IPS-15b (cell line): ENCODE results near the gene EMC8.

ENCODE experiments used
- H3K27me3 ChIP-seq: one replicate; pipeline ENCODE4 v1.6.1; 2013; ENCODE audit warnings: low read length; ENCODE audit not compliant: control insufficient read depth, insufficient read depth
- H3K36me3 ChIP-seq: one replicate; pipeline ENCODE4 v1.6.1; 2013; ENCODE audit warnings: low read length; ENCODE audit not compliant: control insufficient read depth, insufficient read depth
- H3K4me1 ChIP-seq: one replicate; pipeline ENCODE4 v1.6.1; 2013; ENCODE audit warnings: mild to moderate bottlenecking, low read length; ENCODE audit not compliant: control insufficient read depth, insufficient read depth
- H3K4me3 ChIP-seq: one replicate; pipeline ENCODE4 v1.5.1; 2013; ENCODE audit warnings: low read depth, low read length
- H3K9ac ChIP-seq: one replicate; pipeline ENCODE4 v1.6.1; 2013; ENCODE audit warnings: low read depth, mild to moderate bottlenecking, low read length
- H3K9me3 ChIP-seq: one replicate; pipeline ENCODE4 v1.6.1; 2013; ENCODE audit warnings: mild to moderate bottlenecking, low read length; ENCODE audit not compliant: control insufficient read depth, insufficient read depth

EMC8 gene

DNA sequence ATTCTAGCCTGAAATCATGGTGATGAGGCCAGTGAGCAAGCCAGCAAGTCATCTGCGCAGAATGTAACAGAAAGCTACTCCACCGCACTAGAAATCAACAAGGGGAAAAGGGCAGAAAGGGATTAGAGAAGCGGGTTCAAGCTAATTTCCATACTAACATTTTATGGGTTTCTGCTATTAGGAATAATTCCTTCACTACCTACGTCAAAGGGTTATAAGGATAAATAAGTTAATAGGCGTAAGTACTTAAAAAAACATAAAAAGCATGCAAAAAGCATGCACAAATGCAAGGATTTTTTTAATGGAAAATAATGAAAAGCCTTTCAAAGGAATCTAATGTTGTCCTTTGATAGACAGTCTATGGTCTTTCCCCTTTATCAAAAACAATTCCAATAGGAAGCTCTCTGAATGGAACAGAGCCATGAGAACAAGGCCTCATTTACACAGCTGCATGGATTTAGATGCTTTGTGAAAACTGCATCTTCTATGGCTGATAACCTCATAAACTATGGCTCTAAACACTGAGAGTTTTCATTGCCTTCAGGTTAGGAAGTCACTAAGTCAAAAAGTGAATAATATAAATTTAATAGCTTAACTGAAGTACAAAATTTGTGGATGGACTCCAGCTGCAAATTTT lies 5.6 kb downstream of the EMC8 start:
- H3K36me3 ChIP-seq, result peaks cover 18% of the 10 kb centered on the region

DNA sequence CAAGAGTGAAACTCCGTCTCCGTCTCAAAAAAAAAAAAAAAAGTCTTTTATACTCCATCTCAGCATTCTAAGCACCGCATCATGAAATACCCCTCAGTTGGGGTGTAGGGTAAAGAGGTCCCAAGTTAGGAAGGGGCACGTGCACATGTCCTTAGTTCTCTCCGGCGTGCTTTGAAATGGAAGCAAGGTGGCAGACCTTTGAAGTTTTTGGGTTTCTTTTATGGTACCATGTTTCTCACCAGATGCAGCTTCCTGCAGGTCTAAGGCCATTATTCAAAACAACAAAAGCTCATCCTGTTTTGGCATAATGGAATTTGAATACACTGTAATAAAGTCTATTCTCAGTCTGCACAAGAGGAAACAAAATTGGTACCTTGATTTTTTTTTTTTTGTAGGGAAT lies 9.6 kb downstream of the EMC8 start:
- no peak overlapping the region for H3K9ac ChIP-seq
- H3K27me3 ChIP-seq, result no peaks in the 10 kb centered on the region
- no peaks in the 10 kb centered on the region for H3K4me1 ChIP-seq
- no peaks in the 10 kb centered on the region for H3K9me3 ChIP-seq
- H3K4me3 ChIP-seq, result no peak overlapping the region
- H3K36me3 ChIP-seq, result peaks cover 34% of the 10 kb centered on the region

More for the DNA sequence above, 5.6 kb downstream of the EMC8 start:
- Histone ChIP-seq H3K9me3 (no peaks in the 10 kb centered on the region), H3K9ac (no peak overlapping the region), H3K27me3 (no peaks in the 10 kb centered on the region), H3K4me1 (peaks cover 3% of the 10 kb centered on the region), H3K4me3 (no peak overlapping the region)

DNA sequence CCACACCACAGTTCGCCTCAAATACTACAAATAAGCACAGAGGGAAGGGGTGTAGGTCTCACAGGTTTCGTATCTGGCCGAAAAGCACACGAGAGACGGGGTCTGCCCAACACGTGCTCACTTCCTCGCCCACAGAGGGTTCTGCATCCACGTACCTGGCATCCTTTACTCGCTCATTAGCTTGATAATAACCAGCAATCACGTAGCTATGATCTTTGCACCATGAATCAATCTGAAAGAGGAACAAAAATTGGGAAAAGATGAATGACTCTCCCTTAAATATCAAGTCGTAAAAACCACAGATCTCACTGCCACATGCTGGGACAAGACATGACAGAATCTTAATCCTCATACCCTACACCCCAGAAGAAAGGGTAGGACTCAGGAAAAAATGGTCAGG lies 10.5 kb downstream of the EMC8 start:
- no peak overlapping the region for H3K9ac ChIP-seq
- H3K36me3 ChIP-seq, result peaks cover 32% of the 10 kb centered on the region
- no peaks in the 10 kb centered on the region for H3K27me3 ChIP-seq
- H3K9me3 ChIP-seq, result no peaks in the 10 kb centered on the region
- H3K4me3 ChIP-seq, result no peak overlapping the region
- H3K4me1 ChIP-seq, result no peaks in the 10 kb centered on the region

DNA sequence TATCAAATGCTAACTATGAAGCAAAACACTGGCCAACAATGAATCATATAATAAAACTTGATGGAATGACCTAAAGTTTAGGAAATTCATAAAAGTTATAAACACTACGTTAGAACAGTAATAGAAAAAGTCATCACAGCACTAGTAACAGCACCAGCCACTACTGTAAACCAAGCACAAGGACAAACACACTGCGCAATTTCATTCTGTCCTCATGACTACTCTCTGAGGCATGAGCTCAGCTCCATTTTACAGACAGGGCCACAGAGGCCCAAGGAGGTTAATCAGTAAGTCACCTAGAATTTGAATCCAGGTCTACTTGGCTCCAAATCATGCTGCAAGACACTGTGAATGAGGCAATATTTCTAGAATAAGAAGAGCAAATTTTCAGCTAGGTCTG lies 13.4 kb downstream of the EMC8 start:
- H3K9me3 ChIP-seq, result no peaks in the 10 kb centered on the region
- H3K4me3 ChIP-seq, result no peak overlapping the region
- H3K36me3 ChIP-seq, result peaks cover 33% of the 10 kb centered on the region
- H3K27me3 ChIP-seq, result no peaks in the 10 kb centered on the region
- H3K9ac ChIP-seq, result no peak overlapping the region
- H3K4me1 ChIP-seq, result no peaks in the 10 kb centered on the region

DNA sequence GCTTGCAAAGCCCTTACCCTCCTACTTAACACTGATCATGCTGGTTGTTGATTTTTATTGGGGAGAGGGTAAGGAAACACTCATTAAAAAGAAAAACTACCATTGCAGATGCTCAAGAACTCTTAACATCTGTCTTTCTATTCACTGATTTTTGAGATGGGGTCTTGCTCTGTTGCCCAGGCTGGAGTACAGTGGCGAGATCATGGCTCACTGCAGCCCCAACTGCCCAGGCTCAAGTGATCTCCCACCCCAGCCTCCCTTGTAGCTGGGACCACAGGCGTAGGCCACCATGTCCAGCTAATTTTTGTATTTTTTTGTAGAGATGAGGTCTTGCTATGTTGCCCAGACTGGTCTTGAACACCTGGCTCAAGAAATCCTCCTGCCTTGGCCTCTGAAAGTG lies 14.5 kb downstream of the EMC8 start:
- Histone ChIP-seq H3K4me3 (no peak overlapping the region), H3K4me1 (no peaks in the 10 kb centered on the region), H3K27me3 (no peaks in the 10 kb centered on the region), H3K9me3 (no peaks in the 10 kb centered on the region), H3K9ac (no peak overlapping the region), H3K36me3 (peaks cover 41% of the 10 kb centered on the region)

DNA sequence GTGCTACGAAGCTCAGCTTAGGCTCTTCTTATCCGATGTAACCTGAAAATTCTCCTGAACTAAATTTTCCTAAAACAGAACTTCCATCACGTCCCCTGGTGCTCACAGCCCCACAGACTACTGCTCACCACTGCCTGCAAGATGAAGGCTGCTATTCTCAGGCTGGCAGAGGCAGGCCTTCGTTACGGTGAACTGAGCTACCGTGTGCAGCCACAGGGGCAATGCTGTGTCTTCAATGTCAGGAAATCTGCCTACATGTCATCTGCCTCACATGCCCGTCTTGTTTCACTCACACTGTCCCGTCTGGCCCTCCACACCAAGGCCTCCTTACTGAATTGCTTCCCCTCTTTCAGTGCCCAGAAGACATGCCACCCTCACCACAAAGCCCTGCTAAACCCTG lies 15.9 kb downstream of the EMC8 start:
- no peak overlapping the region for H3K4me3 ChIP-seq
- H3K9me3 ChIP-seq, result no peaks in the 10 kb centered on the region
- H3K4me1 ChIP-seq, result no peaks in the 10 kb centered on the region
- peaks cover 51% of the 10 kb centered on the region for H3K36me3 ChIP-seq
- H3K27me3 ChIP-seq, result no peaks in the 10 kb centered on the region
- no peak overlapping the region for H3K9ac ChIP-seq

DNA sequence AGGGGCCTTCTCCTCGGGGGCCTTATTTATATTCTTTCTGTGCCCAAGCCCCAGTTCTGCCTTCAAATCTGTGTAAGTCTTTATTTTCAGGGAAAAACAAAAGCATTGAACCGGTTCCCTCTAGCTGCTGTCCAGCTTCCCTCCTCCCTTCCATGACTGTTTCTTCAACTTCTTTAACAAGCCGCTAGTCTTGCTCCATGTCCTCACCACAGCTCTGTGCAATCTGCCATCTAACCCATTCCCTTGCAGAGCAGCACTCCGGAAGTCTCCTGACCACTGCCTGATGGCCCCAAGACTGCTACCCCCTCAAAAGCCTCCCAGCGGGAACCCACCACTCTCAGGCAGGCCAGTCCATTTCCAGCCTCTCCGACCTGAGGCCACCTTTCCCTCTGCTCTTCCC lies 16.9 kb downstream of the EMC8 start:
- Histone ChIP-seq H3K27me3 (no peaks in the 10 kb centered on the region), H3K4me3 (no peak overlapping the region), H3K36me3 (peaks cover 48% of the 10 kb centered on the region), H3K9ac (no peak overlapping the region), H3K9me3 (no peaks in the 10 kb centered on the region), H3K4me1 (no peaks in the 10 kb centered on the region)

DNA sequence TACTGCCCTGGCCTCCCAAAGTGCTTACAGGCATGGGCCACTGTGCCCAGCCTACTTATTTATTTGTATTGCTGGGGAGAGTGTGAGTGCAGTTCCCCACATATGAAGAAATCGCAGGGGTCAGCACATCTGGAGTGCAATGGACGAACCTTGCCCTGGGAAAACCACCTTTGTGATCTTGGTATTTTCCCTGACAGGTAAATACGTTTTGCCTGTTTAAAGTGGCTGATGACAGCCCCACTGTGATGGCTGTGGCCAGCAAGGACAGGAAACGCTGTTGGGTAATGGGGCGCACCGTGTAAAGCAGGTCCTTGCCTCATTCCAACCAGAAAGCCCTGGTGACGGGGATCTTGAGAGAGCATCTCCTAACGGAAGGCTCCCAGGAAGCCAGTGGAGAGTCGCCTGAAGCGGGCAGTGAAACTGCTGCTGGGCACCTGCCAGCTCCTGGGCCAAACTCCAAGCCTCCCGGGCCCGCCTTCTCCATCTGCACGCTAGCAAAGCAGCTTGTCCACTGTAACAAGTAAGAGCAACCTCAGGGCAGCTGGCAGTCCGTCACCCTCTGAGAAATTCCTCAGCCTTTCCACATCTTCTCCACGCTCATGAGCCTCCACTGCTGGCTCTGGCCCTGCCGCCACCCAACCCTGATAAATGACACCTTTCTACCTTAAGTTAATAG lies 17.5 kb downstream of the EMC8 start:
- Histone ChIP-seq H3K9ac (no peak overlapping the region), H3K27me3 (no peaks in the 10 kb centered on the region), H3K36me3 (peaks cover 41% of the 10 kb centered on the region), H3K4me1 (no peaks in the 10 kb centered on the region), H3K4me3 (no peak overlapping the region), H3K9me3 (no peaks in the 10 kb centered on the region)

DNA sequence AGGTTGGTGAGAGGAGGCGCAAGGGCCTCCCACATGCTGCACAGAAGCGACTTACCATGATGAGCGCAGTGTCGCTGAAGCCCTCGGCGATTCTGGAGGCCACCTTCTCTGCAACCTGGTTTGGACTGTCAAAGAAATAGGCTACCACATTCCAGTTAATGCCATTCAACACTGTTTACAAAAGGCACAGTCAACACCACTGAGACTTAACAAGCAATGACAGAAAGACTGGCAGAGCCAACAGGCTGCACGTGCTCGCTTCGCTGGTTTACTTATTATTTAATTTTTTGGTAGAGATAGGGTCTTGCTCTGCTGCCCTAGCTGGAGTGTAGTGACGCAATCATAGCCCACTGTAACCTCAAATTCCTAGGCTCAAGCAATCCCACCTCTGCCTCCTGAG lies 18.2 kb downstream of the EMC8 start:
- Histone ChIP-seq H3K4me1 (no peaks in the 10 kb centered on the region), H3K4me3 (no peak overlapping the region), H3K27me3 (no peaks in the 10 kb centered on the region), H3K9ac (no peak overlapping the region), H3K9me3 (no peaks in the 10 kb centered on the region), H3K36me3 (peaks cover 36% of the 10 kb centered on the region)

DNA sequence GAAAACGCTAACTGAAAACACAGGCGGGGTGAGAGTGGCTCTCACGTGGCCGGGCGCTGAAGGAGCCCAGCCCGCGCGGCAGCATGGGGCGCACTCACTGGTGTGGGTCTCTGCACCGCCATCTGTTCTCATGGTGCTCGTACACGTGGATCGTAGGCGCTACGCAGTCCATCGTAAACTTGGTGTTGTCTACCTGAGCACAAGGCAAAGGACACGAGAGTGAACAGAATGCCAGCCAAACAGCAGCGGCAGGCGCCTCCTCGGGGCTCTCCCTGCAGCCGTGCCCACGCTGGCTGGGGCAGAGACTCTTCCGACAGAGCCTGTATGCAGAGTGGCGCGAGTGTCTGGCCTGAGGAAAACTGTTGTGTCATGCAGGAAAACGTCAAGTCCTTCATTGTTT lies 19.1 kb downstream of the EMC8 start:
- Histone ChIP-seq H3K4me1 (no peaks in the 10 kb centered on the region), H3K36me3 (peaks cover 32% of the 10 kb centered on the region), H3K9ac (no peak overlapping the region), H3K9me3 (no peaks in the 10 kb centered on the region), H3K27me3 (no peaks in the 10 kb centered on the region), H3K4me3 (no peak overlapping the region)

DNA sequence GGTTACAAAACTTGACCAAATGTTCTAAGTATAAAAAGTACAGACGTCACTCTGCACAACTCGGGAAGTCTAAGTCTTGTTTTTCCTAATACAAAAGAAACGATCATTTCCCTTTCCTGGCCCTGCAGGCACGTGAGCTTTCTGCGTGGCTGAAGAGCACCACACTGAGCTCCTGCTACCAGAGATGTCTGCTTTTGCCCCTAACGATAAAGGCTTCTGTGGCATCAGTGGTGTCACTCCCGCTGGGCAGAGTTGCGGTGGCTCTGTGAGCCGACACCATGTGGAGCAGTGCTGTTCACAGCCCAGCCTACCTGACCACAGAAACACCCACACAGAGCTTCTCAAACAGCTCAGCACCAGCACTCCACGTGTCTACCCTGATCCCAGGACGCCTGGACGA lies 20.5 kb downstream of the EMC8 start:
- no peak overlapping the region for H3K4me3 ChIP-seq
- H3K36me3 ChIP-seq, result peaks cover 30% of the 10 kb centered on the region
- no peak overlapping the region for H3K9ac ChIP-seq

DNA sequence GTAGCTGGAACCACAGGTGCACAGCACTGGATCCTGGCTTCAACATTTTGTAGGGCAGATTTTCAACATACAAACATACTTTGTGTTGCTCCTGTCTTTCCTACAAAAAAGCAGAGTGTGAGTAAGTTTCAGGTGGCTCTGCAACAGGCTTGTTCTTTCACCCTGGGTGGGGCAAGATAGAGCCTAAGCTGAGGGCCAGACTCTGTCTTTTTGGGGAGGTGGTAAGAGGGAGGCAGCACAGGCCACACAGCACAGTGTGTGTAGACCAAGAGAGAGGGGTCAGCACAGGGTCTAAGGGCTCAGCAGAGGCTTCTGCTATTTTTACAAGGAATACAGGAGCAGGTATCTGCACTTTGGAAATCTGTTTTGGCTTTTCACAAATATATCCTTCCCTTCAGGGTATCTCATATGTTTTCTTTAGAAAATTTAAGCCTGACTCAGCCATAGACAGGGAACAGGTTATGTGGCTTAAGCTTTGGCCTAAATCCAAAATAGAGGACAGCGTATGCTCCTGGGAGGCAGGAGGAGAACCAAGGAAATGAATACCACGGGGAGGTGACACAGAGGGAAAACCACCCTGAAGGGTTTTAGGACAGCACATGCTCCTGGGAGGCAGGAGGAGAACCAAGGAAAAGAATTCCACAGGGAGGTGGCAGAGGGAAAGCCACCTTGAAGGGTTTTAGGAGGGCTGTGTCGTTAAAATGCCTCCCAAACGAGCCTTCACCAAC lies 21.6 kb downstream of the EMC8 start:
- Histone ChIP-seq H3K4me3 (no peak overlapping the region), H3K4me1 (no peaks in the 10 kb centered on the region), H3K9me3 (no peaks in the 10 kb centered on the region), H3K36me3 (peaks cover 30% of the 10 kb centered on the region), H3K27me3 (no peaks in the 10 kb centered on the region), H3K9ac (no peak overlapping the region)

More for the DNA sequence above, 20.5 kb downstream of the EMC8 start:
- Histone ChIP-seq H3K27me3 (no peaks in the 10 kb centered on the region), H3K9me3 (no peaks in the 10 kb centered on the region), H3K4me1 (no peaks in the 10 kb centered on the region)
